ENCODE measurements around the gene OGT.

DNA sequence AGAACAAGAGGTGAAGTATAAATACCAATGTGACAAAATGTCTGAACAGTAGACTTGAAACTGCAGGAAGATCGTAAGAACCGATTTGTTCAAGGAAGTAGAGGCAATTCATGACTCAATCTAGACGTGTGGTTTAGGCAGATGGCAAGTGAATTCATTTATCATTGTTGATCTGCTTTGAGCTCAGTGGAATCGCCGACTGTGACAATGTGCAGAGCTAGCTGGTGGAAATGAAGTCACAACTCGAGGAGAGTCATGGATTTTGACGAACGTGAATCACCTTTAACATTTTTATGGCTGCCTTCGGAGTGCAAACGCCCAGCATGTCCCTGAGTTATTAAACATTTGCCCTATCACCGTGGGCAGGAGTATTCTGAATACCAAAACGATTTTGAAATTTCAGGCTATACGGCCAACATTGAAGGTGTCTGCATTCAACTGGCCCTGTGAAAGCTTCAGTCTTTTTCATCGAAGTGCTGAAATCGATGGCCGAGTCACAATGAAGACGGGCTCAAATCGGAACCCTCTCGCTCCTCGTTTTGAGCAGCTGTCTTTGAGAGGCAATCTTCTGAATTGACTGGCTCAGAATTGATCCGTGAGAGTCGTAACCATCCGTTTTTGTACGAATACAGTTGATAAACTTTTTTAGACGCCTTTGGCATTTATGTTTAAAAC is 689 bp upstream of the OGT start:
- TF ChIP-seq, protein P1, sequence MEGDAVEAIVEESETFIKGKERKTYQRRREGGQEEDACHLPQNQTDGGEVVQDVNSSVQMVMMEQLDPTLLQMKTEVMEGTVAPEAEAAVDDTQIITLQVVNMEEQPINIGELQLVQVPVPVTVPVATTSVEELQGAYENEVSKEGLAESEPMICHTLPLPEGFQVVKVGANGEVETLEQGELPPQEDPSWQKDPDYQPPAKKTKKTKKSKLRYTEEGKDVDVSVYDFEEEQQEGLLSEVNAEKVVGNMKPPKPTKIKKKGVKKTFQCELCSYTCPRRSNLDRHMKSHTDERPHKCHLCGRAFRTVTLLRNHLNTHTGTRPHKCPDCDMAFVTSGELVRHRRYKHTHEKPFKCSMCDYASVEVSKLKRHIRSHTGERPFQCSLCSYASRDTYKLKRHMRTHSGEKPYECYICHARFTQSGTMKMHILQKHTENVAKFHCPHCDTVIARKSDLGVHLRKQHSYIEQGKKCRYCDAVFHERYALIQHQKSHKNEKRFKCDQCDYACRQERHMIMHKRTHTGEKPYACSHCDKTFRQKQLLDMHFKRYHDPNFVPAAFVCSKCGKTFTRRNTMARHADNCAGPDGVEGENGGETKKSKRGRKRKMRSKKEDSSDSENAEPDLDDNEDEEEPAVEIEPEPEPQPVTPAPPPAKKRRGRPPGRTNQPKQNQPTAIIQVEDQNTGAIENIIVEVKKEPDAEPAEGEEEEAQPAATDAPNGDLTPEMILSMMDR (IDR thresholded peaks at IDR 0.05) = no peak
- TF ChIP-seq EP300 (IDR thresholded peaks at IDR 0.05; ENCODE audit: borderline replicate concordance in 1 of 2, low read depth in 1 of 2, low read length in 1 of 2) (no peak), TAF1 (IDR thresholded peaks at IDR 0.05; ENCODE audit: borderline replicate concordance, low read depth, low read length) (no peak), JUND (IDR thresholded peaks at IDR 0.05) (no peak), YY1 (IDR thresholded peaks at IDR 0.05; ENCODE audit: low read depth) (no peak)
- TF ChIP-seq, protein P2, sequence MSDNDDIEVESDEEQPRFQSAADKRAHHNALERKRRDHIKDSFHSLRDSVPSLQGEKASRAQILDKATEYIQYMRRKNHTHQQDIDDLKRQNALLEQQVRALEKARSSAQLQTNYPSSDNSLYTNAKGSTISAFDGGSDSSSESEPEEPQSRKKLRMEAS (IDR thresholded peaks at IDR 0.05; ENCODE audit: low read depth) = no peak
